OCI-LY3 (cell line): ENCODE data around the gene ZNF775.

ENCODE experiments used
- EZH2phosphoT487 ChIP-seq: fragments of 200-600 bp; shearing (Covaris generic); IDR thresholded peaks from 2 replicates; pipeline ENCODE4 v1.6.1; 2018; ENCODE audit warnings: antibody characterized with exemption, mixed run types, low read depth
- TF ChIP-seq, protein P1 (sequence below): fragments of 200-600, 300-600 bp; sonication (generic); IDR thresholded peaks from 2 replicates; pipeline ENCODE4 v1.5.1; 2014; ENCODE audit warnings: antibody characterized with exemption, low read length, low read depth

DNA sequence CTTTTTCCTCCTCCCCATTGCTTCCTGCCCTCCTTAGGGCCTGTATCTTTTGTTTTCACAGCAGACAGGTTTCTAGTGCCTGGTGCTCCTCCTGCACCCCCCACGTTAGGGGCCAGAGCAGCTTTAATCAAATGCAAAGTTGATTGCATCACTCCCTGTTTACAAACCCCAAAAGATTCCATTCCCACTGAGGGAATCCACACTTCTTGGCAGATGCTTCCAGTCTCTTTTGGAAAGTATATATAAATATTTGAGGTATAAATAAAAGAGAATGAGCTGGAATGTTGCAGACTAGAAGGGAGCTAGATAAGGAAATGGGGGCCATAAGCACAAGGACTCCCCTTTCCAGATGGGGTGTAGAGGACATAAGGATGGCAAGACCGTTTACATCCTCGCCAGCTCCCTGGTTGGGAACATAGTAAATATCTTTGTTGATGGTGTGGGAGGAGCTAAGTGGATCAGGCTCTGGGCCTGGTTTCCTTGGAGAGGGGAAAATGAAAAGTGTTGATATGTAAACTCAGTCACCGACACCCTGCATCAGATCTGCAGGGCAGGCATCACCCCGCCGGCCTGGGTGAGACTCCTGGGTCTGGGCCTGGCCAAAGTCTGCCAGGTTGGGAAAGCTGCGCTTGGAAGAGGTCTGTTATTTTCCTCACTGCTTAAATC, 43.9 kb upstream of the ZNF775 start:
- TF ChIP-seq, protein P1, sequence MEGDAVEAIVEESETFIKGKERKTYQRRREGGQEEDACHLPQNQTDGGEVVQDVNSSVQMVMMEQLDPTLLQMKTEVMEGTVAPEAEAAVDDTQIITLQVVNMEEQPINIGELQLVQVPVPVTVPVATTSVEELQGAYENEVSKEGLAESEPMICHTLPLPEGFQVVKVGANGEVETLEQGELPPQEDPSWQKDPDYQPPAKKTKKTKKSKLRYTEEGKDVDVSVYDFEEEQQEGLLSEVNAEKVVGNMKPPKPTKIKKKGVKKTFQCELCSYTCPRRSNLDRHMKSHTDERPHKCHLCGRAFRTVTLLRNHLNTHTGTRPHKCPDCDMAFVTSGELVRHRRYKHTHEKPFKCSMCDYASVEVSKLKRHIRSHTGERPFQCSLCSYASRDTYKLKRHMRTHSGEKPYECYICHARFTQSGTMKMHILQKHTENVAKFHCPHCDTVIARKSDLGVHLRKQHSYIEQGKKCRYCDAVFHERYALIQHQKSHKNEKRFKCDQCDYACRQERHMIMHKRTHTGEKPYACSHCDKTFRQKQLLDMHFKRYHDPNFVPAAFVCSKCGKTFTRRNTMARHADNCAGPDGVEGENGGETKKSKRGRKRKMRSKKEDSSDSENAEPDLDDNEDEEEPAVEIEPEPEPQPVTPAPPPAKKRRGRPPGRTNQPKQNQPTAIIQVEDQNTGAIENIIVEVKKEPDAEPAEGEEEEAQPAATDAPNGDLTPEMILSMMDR = no peak
- no peak for TF ChIP-seq EZH2phosphoT487
